ENCODE data around the gene FAM124A. TPM values are rescaled to one million over a fixed set of nuclear protein-coding genes. Genes with fewer than 3 reads are reported as not detected.

The FAM124A gene
- total RNA-seq, 1 donor from 2014 or later, result not detected

DNA sequence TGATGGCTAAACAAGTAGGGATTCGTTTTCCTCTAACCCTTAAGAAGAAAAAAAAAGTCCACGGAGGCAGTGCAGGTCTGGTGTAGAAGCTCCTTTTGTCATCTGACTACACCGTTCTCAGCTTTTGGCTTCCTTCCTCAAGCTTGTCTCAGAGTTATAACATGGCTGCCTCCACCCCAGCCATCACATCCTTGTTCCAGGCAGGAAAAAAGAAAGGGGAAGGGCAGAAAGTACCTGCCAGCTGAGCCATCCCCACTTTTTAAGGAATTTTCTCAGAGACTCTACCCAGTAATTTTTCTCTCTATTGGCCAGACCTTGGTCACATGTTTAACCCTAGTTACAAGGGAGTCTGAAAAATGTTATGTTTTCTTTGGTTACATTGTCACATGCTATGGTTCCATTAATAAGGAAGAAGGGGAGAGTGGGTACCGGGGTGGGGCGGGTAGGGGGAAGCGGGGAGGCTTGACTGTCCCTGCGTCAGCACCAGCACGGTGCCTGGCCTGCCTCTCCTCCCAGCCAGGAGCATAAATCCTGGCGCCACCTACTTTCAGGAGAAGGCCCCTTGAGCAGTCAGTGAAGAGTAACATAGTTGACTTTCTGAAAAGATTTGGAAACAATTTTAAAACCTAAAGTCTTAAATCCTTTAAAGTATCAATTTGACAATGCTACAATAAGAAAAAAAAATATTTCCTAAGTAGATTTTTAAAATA, 11.1 kb downstream of the FAM124A start:
- intact Hi-C loops (cut with micrococcal nuclease), result no loop called here
- no peaks in the 10 kb centered on the region for H3K9me3 Mint-ChIP-seq
- no peak overlapping the region for H3K27ac Mint-ChIP-seq
- ChIA-PET CTCF (interaction anchor here (1.5 kb wide), 1 partner anchor 53 kb away, joined by 3 read pairs; no protein-coding TSS in a partner anchor), POLR2A (no interaction called here)
- peaks cover 27% of the 10 kb centered on the region for H3K27me3 Mint-ChIP-seq
- TF ChIP-seq, protein P1, sequence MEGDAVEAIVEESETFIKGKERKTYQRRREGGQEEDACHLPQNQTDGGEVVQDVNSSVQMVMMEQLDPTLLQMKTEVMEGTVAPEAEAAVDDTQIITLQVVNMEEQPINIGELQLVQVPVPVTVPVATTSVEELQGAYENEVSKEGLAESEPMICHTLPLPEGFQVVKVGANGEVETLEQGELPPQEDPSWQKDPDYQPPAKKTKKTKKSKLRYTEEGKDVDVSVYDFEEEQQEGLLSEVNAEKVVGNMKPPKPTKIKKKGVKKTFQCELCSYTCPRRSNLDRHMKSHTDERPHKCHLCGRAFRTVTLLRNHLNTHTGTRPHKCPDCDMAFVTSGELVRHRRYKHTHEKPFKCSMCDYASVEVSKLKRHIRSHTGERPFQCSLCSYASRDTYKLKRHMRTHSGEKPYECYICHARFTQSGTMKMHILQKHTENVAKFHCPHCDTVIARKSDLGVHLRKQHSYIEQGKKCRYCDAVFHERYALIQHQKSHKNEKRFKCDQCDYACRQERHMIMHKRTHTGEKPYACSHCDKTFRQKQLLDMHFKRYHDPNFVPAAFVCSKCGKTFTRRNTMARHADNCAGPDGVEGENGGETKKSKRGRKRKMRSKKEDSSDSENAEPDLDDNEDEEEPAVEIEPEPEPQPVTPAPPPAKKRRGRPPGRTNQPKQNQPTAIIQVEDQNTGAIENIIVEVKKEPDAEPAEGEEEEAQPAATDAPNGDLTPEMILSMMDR (IDR thresholded peaks at IDR 0.05), result no peak
- ATAC-seq (ENCODE audit: low read depth) (no peak), DNase-seq (no peak)
- H3K36me3 Mint-ChIP-seq (ENCODE audit: low read depth), result no peaks in the 10 kb centered on the region
- H3K4me3 Mint-ChIP-seq, result no peak overlapping the region
- peaks cover 2% of the 10 kb centered on the region for H3K4me1 Mint-ChIP-seq

DNA sequence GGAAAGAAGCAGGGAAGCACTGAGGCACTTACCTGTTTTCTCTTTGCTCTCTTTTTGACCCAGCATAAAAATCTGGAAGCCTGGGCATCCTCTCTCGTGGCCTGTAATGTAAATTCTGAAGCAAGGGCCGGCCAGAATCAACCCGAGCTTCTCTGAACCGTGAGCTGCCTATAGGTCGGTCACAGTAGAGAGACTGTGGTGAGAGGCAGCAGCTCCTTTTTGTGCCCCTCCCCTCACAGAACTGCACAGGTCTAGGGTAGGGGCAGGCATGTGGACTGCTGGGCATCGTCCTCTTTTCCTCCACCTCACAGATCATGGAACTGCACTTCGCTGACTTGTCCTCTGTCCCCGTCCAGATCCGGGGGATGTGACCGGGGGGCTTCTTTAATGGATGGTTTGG, 12.5 kb downstream of the FAM124A start:
- ChIA-PET CTCF (no interaction called here), POLR2A (no interaction called here)
- intact Hi-C loops (cut with micrococcal nuclease), result no loop called here
- ATAC-seq (ENCODE audit: low read depth) (no peak), DNase-seq (no peak)
- H3K27ac Mint-ChIP-seq, result no peak overlapping the region
- H3K4me3 Mint-ChIP-seq, result no peak overlapping the region
- peaks cover 20% of the 10 kb centered on the region for H3K27me3 Mint-ChIP-seq
- H3K9me3 Mint-ChIP-seq, result no peaks in the 10 kb centered on the region
- no peaks in the 10 kb centered on the region for H3K36me3 Mint-ChIP-seq (ENCODE audit: low read depth)
- TF ChIP-seq, protein P1 (IDR thresholded peaks at IDR 0.05), result no peak
- H3K4me1 Mint-ChIP-seq, result peaks cover 2% of the 10 kb centered on the region

DNA sequence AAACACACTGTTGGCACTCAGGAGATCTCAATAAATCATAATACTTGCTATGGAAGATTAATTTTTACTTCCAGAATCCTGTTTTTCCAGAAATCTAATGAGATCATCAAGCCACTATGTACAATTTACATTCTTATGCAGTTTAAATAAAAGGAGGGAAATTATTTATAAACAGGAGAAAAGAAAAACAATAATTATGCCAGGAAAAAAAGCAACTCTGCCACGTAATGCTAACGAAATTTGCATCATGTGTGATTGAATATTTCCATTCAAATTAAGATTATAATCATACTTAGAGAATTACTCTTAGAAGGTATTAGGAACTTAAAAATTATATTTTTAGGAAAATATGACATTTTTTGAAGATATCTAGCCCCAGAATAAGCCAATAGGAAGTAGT, 13.0 kb downstream of the FAM124A start:
- H3K27me3 Mint-ChIP-seq, result peaks cover 16% of the 10 kb centered on the region
- DNase-seq (no peak), ATAC-seq (ENCODE audit: low read depth) (no peak)
- intact Hi-C loops (cut with micrococcal nuclease), result no loop called here
- H3K27ac Mint-ChIP-seq, result no peak overlapping the region
- CTCF ChIA-PET, result interaction anchor here (1.1 kb wide), 1 partner anchor 11 kb away, joined by 3 read pairs; no protein-coding TSS in a partner anchor
- peaks cover 2% of the 10 kb centered on the region for H3K4me1 Mint-ChIP-seq
- H3K9me3 Mint-ChIP-seq, result no peaks in the 10 kb centered on the region
- POLR2A ChIA-PET, result no interaction called here
- TF ChIP-seq, protein P1 (IDR thresholded peaks at IDR 0.05), result no peak
- no peaks in the 10 kb centered on the region for H3K36me3 Mint-ChIP-seq (ENCODE audit: low read depth)
- H3K4me3 Mint-ChIP-seq, result no peak overlapping the region

GRCh38 chr13:51235756-51236490, 13.7 kb downstream of the FAM124A start:
- DNase-seq (no peak), ATAC-seq (ENCODE audit: low read depth) (no peak)
- Mint-ChIP-seq H3K36me3 (ENCODE audit: low read depth) (no peaks in the 10 kb centered on the region), H3K4me3 (no peak overlapping the region), H3K27me3 (peaks cover 14% of the 10 kb centered on the region), H3K9me3 (no peaks in the 10 kb centered on the region), H3K27ac (no peak overlapping the region), H3K4me1 (peaks cover 2% of the 10 kb centered on the region)
- TF ChIP-seq, protein P1 (IDR thresholded peaks at IDR 0.05), result no peak
- CTCF ChIA-PET, result interaction anchor here (0.8 to 1.1 kb wide), 2 partner anchors 12 to 50 kb away, joined by 3 read pairs; no protein-coding TSS in a partner anchor
- POLR2A ChIA-PET, result no interaction called here
- intact Hi-C loops (cut with micrococcal nuclease), result no loop called here

- CTCF ChIA-PET, result interaction anchor here (0.8 to 1.1 kb wide), 2 partner anchors 13 to 50 kb away, joined by 3 read pairs; no protein-coding TSS in a partner anchor
- peaks cover 2% of the 10 kb centered on the region for H3K4me1 Mint-ChIP-seq
- no peak for DNase-seq
- intact Hi-C loops (cut with micrococcal nuclease), result no loop called here
- H3K36me3 Mint-ChIP-seq (ENCODE audit: low read depth), result no peaks in the 10 kb centered on the region
- H3K27ac Mint-ChIP-seq, result no peak overlapping the region
- no peak for ATAC-seq (ENCODE audit: low read depth)
- H3K4me3 Mint-ChIP-seq, result no peak overlapping the region
- peaks cover 14% of the 10 kb centered on the region for H3K27me3 Mint-ChIP-seq
- no peaks in the 10 kb centered on the region for H3K9me3 Mint-ChIP-seq
- POLR2A ChIA-PET, result no interaction called here
- TF ChIP-seq, protein P1 (IDR thresholded peaks at IDR 0.05), result no peak
Measured at GRCh38 chr13:51236491-51236792, 14.2 kb downstream of the FAM124A start.

Measured in activated B cell treated with CpG ODN at 0.5 μM for 24 hours (primary cell).